22Rv1 (cell line): ENCODE results near the gene CDX2.
"Not testable (repeated sequence)": the region's sequence is repeated elsewhere in the genome, so short reads cannot be mapped to it uniquely, and the experiment has no call there.

Experiments
- H3K27ac ChIP-seq: fragments of 450-650 bp; 2 replicates; pipeline ENCODE4 v1.5.1; 2017
- ZFX ChIP-seq: fragments of 450-650 bp; IDR thresholded peaks from 2 replicates; pipeline ENCODE4 v1.6.1; 2017; ENCODE audit warnings: antibody characterized with exemption, borderline replicate concordance
- TF ChIP-seq, protein P1 (sequence below): fragments of 450-650 bp; IDR thresholded peaks from 2 replicates; pipeline ENCODE4 v1.5.1; 2017; ENCODE audit warnings: mild to moderate bottlenecking

Gene CDX2

DNA sequence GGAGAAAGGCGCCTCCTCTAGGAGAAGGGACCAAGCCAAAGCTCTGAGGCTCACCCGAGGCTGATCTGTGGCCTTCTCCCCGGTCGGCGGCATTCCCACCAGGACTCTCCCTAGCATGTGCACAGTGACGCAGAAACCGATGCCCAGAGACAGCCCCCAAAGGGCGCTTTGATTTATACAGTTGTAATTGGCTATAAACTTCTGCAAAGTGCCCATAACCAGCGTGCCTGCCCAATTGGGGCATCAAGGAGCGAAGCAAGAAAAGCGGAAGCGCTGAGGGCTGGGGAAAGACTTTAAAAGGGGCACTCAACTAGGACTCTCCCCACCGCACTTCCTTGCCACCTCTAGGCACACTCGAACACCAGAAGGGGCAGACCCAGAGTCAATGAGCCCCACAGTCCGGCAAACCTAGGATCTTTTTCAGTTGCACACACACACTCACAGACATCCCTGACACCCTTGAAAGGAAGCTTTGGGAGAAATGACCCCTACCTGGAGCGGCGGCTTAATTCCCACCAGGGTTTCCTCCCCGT is 1.8 kb downstream of the CDX2 start:
- H3K27ac ChIP-seq: no peak overlapping the region
- no peak for TF ChIP-seq ZFX
- TF ChIP-seq, protein P1, sequence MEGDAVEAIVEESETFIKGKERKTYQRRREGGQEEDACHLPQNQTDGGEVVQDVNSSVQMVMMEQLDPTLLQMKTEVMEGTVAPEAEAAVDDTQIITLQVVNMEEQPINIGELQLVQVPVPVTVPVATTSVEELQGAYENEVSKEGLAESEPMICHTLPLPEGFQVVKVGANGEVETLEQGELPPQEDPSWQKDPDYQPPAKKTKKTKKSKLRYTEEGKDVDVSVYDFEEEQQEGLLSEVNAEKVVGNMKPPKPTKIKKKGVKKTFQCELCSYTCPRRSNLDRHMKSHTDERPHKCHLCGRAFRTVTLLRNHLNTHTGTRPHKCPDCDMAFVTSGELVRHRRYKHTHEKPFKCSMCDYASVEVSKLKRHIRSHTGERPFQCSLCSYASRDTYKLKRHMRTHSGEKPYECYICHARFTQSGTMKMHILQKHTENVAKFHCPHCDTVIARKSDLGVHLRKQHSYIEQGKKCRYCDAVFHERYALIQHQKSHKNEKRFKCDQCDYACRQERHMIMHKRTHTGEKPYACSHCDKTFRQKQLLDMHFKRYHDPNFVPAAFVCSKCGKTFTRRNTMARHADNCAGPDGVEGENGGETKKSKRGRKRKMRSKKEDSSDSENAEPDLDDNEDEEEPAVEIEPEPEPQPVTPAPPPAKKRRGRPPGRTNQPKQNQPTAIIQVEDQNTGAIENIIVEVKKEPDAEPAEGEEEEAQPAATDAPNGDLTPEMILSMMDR: no peak

DNA sequence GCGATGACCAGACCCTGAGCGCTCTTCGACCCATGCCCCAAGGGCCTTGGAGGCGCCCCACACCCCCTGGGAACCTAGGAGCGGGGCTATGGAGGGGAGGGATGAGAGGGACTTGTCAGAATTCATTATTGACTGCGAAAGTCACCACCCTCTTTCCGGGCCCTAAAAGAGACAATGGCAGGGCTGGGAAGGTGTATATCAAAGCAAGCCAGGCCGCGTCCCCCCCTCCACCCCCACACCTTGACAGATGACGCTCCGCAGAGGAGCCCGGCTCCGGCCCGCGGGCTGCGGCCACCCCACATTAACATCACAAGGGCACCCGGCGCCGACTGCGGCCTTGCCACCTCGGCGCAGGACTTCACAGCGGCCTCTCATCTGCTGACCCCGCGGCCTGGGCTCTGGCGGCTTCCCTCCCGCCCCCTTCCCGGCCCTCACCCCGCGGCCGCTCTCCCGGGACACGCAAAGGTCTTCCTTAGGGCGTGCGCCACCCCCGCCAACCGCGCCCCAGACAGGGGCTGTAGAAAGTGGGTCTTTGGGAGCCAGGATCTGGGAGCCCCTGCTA is 2.4 kb downstream of the CDX2 start:
- no peak overlapping the region for H3K27ac ChIP-seq

DNA sequence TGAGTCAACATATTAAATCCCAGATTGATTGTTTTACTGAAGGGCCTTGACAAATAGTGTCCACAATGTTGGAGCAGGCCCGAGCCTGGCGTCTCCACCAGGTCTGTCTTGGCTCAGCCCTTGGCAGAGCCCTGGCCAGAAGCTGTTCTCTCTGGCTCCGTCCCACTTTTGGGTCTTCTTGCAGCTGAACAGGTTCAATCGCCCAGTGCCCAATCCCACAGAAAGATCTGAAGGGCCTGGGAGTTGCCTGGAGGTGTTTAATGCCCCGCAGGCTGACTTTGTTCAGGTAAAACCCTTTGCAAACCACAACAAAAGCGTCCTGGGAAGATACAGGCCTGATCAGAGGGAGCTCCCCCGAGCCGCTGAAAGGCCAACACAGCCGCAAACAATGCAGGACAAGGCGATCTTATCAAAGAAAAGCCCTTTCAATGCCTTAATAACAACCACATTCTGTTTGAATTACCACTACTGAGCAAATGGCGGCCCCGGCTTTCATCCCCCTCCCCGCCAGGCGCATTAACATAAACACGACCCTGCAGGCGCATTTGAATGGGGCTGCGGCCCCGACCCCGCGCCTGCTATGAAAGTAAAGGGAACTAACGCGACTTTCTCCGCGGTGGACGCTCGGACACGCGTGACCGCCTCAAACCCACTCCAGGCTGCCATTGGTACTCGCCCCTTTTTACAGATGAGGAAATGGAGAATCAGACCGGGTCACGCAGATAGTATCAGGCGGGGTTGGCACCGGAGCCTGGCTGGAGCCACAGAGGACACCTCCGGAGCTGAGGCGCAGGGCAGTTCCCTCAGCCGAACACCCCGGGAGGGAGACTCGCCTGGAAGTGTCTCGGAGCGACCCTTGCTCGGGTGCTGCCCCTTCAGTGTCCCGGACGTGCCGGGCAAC is 3.1 kb downstream of the CDX2 start:
- no peak overlapping the region for H3K27ac ChIP-seq
- TF ChIP-seq ZFX: no peak
- TF ChIP-seq, protein P1: no peak

More for the DNA sequence above, 2.4 kb downstream of the CDX2 start:
- TF ChIP-seq, protein P1: no peak
- no peak for TF ChIP-seq ZFX

DNA sequence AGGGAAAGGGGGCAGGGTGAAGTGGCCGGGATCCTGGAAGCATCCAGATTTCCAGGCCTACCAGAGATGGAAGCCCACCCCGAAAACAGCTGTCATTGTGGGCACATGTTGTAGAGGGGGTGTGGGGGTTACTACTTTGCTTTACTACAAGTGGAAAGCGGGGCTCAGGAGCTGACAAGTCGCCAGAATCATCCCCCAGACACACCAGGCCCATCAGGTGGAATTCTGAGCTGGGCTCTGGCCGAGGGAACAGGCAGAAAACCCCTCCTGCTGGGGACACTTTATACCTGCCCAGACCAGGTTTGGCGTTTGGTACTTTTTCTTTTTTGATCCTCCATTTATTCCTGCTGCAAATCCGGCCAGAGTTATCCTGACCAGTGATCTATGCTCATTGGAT is 3.8 kb downstream of the CDX2 start:
- no peak overlapping the region for H3K27ac ChIP-seq
- TF ChIP-seq, protein P1: no peak
- no peak for TF ChIP-seq ZFX

DNA sequence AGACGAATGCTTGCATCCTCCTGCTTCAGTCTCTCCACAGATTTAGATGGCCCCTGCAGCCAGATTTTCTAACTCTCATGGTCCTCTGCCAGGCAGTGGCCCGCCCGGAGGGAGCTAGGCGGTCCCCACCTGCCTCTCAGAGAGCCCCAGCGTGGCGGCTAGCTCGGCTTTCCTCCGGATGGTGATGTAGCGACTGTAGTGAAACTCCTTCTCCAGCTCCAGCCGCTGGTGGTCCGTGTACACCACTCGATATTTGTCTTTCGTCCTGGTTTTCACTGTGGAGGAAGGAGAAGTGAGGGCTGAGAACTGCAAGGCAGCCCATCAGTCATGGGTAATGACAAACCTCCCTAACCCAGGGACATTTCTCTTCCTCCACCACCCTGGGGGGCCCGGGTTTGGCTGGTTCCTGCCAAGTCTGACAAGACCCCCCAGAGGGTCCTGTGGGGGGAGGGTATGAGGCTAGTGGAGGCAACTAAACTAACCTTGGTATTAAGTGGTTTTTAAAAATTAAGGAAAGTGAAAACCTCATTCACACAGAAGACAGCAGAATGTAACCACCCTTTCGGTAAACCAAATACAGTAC is 4.3 kb downstream of the CDX2 start:
- no peak for TF ChIP-seq ZFX
- TF ChIP-seq, protein P1: no peak
- no peak overlapping the region for H3K27ac ChIP-seq

DNA sequence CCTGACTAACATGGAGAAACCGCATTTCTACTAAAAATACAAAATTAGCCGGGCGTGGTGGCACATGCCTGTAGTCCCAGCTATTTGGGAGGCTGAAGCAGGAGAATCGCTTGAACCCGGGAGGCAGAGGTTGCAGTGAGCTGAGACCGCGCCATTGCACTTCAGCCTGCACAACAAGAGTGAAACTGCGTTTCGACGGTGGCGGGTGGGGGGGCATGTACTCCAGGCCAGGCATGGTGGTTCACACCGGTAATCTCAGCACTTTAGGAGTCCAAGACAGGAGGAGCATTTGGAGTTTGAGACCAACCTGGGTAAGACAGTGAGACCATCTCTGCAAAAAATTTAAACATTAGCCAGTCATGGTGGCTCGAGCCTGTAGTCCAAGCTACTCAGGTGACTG is 4.9 kb downstream of the CDX2 start:
- not testable (repeated sequence) for H3K27ac ChIP-seq

DNA sequence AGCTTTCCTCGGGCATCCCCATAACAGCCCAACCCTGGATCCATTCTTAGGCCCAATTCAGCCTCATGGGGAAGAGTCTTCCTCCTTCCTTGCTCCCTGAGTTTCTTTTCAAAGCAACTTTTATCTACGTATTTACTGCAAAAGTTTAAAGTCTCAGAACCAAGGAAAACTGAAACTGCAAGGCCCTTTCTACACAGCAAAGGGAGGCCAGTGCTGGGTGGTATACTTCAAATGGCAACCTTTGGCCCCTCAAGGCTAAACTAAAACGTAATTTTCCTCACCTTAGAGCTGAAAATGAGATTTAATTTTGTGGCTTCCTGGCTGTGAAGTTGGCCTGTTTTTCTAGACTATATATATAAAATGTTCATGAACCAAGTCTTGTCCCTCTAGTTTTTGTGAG is 5.6 kb downstream of the CDX2 start:
- TF ChIP-seq, protein P1: no peak
- TF ChIP-seq ZFX: no peak
- H3K27ac ChIP-seq: no peak overlapping the region
